CD4-positive, alpha-beta T cell treated with Interleukin-12 subunit alpha and Interleukin-12 subunit beta, for 1 hour (primary cell): ENCODE measurements around the gene SP140.
"Not testable (repeated sequence)": the region's sequence is repeated elsewhere in the genome, so short reads cannot be mapped to it uniquely, and the experiment has no call there.

Experiments used
- DNase-seq: peaks from one replicate; pipeline ENCODE4 v3.0.0-alpha.2; 2020

SP140 gene

GRCh38 chr2:230225486-230225885 lies at the start of gene SP140:
Gene SP140, plus strand, starts transcription at chr2:230225736. Its CDS starts 109 bp downstream, at chr2:230225845.
- DNase-seq: peak; percentile 88

DNA sequence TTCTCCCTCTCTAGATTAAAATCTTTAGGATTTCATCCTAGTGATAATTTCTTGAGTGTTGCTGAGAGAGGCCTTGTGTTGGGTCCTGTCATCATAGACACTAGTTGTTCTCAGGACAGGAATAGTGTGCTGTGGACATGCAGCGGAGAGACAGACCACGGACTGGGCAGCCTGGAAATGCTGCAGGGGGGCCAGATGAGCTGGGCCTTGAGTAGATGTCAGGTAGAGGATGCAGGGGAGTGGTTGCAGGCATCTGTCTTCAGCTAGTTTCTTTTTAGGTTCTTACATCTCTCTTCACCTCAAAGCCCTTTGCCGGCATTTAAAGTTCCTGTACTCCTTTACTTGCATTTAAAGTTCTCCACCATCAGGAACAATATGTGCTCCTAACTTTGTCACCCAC lies 48.5 kb upstream of the SP140 start:
- DNase-seq: no peak

- no peak for DNase-seq
Observed at GRCh38 chr2:230178546-230179485, 46.7 kb upstream of the SP140 start.

DNA sequence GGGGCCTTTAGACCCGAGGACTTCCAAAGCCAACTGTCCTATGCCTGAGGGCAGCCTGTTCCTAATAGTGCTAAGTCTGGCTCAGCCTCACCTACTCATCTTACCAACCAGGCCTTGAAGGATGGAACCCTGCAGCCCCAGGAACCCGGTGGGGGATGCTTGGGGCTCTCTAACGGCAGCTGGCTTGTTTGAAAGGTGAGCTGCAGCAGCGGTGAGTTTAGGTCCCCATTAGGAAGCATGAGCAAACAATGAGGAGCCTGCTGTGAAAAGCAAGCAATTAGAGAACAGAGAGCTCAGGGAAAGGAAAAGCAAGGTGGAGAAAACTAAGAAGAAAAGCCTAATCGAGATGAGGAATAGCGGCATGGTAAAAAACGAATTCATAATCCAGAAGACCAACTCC lies 45.6 kb upstream of the SP140 start:
- DNase-seq: no peak

DNA sequence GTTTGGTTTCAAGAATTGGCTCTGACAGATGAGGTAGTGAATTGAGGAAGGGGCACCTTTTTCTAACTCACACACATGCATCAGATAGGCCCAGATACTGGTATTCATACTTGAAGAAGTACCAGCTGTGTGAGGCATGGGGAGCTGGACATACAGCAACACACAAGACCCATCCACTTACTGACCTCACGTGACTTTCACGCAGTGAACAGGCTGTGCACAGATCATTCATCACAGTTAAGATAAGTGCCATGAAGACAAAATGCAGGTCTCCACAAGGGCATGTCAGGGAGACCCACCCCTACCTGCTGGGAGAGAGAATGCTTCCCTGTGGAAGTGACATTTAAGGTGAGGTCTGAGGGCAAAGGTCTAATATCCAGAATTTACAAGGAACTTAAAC lies 44.3 kb upstream of the SP140 start:
- DNase-seq: no peak

GRCh38 chr2:230184727-230185578 lies 40.6 kb upstream of the SP140 start:
- no peak for DNase-seq

DNA sequence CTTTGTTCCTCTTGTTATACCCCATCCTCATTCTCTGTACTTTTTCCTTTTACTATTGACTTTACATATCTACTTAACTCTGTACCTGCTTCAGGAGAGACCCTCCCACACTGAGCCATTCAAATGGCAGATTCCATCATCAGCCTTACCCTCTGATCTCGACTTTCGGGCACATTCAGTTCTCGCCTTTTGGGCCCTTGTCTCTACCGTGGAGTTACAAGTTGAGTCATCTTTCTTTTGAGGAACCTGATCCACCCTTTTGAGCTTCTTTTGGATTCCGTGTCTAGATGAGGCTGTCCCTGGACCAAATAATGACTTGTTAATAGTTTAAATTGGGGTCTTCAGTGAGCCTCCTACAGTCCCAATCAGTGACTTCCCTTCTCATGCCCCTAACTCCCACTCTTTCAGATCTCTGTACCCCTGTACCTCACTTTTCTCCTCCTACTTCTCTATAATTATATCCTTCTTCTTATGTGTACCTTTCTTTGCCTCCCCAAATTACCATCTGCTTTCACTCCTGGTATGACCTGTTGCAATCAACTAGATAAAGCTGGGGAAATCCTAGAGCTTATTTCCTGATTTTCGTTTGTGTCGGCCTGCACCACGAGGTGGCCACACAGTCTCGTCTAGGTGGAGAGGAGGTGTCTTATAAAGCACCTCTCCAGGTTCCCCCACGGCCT lies 23.0 kb upstream of the SP140 start:
- DNase-seq: peak; percentile 44

DNA sequence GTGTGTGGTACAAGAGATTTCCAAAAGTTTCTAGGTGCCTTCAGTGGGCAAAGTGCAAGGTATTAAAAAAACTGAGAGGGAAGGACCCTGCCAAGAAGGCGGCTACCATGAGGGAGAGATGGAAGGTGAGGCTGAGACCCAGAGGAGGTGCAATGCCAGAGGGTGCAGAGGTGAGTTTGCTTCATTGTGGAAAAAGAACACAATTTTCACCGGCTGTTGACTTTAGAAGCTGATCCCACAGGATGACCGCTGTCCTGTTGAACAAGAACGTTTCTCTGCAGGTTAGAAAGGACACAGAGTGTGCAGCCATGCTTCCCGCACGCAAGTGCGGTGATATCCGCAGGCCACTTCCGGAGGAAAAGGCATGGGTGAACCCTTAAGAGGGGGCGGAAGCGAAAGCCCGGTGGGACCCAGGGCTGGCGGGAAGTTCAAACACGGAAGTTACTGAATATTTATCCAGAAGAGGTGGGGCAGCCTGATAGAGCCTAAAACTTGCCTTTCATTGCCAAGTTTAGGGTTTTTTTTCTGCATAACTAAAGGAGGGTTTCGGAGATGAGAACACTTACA lies 22.3 kb upstream of the SP140 start:
- no peak for DNase-seq

GRCh38 chr2:230205034-230205433 lies 20.5 kb upstream of the SP140 start:
- no peak for DNase-seq

DNA sequence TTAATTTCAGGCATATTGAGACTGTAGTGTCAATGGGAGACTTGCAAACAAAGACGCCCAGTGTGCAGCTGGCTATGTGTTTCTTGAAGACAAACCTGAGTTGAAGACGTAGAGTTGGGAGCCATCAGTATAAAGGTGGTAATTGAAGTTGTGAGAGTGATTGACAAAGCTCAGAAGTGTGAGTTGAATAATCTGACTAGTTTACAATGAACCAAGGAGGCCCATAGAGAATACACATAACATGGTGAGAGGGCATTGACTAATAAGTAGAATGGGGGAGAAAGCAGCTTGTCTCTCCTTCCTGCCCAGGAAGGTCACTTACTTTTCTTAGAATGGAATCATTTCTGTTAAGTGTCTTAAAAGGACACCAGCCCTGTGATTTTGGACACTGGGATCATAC lies 19.8 kb upstream of the SP140 start:
- no peak for DNase-seq

- no peak for DNase-seq
Observed at GRCh38 chr2:230208576-230208975, 17.0 kb upstream of the SP140 start.

DNA sequence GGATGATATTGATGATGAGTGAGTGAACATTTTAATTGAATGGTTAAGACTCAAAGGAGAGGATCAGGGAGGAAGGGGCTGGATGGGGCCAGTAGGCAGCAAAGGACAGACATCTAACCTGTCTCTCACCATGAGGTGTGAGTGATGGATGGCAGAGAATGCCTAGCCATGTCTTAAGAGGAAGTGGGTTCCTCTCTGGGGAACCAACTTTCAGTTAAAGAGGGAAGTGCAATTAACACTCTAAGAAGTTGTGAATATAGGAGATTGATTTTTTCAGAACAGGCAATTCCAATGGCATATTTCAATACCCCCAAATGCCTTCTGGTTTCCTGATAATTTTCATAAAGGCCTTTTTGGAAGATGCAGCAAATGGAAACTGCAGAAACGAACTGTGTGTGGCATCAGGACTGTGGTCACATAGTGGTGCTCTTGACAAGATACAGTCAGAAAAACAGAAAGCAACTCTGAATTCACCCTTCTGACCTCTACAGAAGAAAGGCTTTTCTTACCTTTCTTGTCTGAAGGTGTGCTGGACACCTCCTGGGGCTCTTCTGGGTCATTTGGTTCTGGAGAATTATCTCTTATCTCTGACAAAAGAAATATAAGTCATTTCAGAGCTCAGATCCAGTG lies 16.0 kb upstream of the SP140 start:
- DNase-seq: no peak

DNA sequence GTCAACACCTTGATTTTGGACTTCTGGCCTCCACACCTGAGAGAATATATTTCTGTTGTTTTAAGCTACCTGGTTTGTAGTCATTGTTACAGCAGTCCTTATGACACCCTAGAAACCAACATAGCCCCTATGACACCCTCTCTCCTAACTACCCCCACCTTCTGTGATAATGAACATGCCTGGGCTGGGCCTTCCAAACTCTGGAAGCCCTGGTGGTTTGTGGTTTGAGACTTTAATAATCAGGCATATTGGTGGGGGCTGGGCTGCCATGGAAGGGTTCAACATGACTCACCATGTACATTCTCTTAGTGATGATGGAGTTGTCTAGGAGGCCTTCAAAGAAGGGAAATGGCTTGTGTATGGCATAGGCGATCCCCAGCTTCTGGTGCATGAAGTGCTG lies 9.0 kb upstream of the SP140 start:
- DNase-seq: no peak

DNA sequence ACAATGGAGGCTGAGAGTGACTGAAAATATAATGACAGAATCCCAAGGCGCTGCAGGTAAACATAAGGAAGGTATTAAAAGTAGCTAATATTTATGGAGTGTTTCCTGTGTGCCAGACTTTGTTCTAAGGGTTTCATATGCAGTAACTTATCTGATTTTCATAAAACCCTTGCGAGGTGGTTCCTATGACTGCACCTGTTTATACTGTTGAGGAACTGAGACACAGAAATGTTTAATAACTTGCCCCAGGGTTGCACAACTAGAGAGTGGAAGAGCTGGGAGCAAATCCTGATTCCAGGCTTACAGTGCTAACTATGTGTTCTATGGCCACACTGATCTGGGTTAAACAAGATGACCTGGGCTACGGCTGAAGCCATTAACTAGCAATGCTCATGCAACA lies 8.1 kb upstream of the SP140 start:
- no peak for DNase-seq

DNA sequence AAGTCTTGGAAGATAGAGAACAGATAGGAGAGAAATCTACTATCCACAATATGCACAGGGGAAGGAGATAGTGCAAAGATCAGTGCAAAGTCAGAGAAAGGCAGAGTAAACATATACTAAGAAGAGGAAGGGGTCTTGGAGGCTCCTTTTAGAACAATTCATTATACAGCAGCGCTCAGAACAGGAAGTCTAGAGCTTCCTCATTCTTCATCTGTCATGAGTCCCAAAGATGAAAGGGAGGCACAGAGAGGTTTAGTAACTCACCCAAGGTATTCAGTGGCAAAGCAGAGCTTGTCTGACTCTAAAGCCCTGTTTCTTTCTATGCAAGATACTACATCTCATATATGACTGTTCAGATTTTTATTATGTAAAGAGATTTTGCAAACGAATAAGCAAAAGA lies 7.1 kb upstream of the SP140 start:
- peak; percentile 42 for DNase-seq

- peak; percentile 80 for DNase-seq
Observed at GRCh38 chr2:230219419-230220331, 5.9 kb upstream of the SP140 start, which contains the start of gene SP110. Gene SP110, minus strand, starts transcription at chr2:230219984. Its CDS starts 3,057 bp downstream, at chr2:230216927.

- DNase-seq: no peak
Observed at GRCh38 chr2:230220347-230220969, 5.1 kb upstream of the SP140 start.

DNA sequence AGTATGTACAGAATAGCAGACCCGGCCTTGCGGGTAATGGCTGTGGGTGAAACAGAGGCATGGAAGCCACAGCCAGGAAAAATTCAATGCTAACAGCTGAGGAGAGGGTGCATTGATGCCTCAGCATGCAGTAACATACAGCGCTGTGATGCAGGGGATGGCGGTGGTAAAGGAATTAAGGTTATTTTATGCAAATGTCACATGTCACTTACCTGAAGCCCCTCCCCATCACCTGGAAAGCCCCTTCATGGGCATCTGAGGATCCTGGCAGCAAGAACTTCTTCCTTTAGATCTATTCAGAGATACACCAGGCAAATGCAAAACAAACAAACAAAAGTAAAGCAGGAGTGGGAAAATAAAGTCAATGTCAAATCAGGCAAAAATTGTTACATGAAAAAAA lies 4.0 kb upstream of the SP140 start:
- no peak for DNase-seq

- DNase-seq: not testable (repeated sequence)
Observed at GRCh38 chr2:230222829-230223228, 2.7 kb upstream of the SP140 start.

DNA sequence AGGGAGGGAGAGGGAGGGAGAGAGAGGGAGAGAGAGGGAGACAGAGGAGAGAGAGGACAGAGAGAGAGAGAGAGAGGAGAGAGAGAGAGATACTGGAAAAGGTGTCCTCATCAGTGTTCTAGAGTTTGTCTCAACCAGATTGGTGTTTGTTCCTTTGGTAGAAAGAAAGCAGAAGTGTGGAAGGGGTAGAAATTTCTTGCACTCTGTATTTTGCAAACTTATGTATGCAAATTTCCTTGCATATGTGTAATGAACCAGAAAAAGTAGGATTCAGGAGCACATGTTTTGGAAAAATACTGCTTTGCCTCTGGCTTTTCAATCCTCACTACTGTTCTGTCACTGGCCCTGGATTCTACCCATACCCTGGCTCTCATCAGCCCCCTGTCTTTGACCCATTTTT lies 1.1 kb upstream of the SP140 start:
- no peak for DNase-seq
